Thyroid gland (tissue), 4 donors: Measurements from ENCODE around the gene SLC44A1. TPM values are rescaled to one million over a fixed set of nuclear protein-coding genes. Genes with fewer than 3 reads are reported as not detected.
A peak's percentile ranks its signal among the peaks of the same experiment; 100 is the strongest.
"Not testable (repeated sequence)": the region's sequence is repeated elsewhere in the genome, so short reads cannot be mapped to it uniquely, and the experiment has no call there.

ENCODE experiments used
- DNase-seq, 2 donors: peaks; one replicate each; pipeline ENCODE4 v3.0.0-alpha.2; 2019
- H3K27ac ChIP-seq, 3 donors: fragments of 200-600 bp; sonication (generic); 1 replicate in 2 of 3; 2 replicates in 1 of 3; pipeline ENCODE4 v1.5.1; 2016 to 2019; ENCODE audit warnings: mild to moderate bottlenecking in 1 of 3, moderate library complexity in 1 of 3
- H3K27me3 ChIP-seq: fragments of 200-600 bp; sonication (generic); one replicate; pipeline ENCODE4 v1.5.1; 2019
- H3K36me3 ChIP-seq, 2 donors: fragments of 200-600 bp; sonication (generic); one replicate each; pipeline ENCODE4 v1.5.1; 2016 to 2019
- H3K4me1 ChIP-seq, 2 donors: fragments of 200-600 bp; sonication (generic); one replicate each; pipeline ENCODE4 v1.5.1; 2017 to 2019
- H3K4me3 ChIP-seq, 3 donors: fragments of 200-600 bp; sonication (generic); replicated peaks in 1 of 3; 1 replicate in 2 of 3; 2 replicates in 1 of 3; pipeline ENCODE4 v1.5.1; 2016; ENCODE audit warnings: mild to moderate bottlenecking in 1 of 3
- H3K9me3 ChIP-seq: fragments of 200-600 bp; sonication (generic); one replicate; pipeline ENCODE4 v1.5.1; 2017
- CTCF ChIP-seq, 6 experiments: fragments of 200-600 bp in 3 of 6; fragments of 450-650 bp in 3 of 6; sonication (generic) in 3 of 6; IDR thresholded peaks; one replicate each; pipeline ENCODE4 v1.5.1; 2016 to 2019; ENCODE audit warnings: antibody characterized with exemption in 6 of 6, mild to moderate bottlenecking in 2 of 6, inconsistent platforms in 1 of 6, moderate library complexity in 1 of 6
- POLR2A ChIP-seq, 2 donors: fragments of 450-650 bp; IDR thresholded peaks; one replicate each; pipeline ENCODE4 v1.6.1; 2017; ENCODE audit warnings: antibody characterized with exemption in 2 of 2, mild to moderate bottlenecking in 2 of 2, moderate library complexity in 1 of 2
- WGBS, 2 donors: methylation state at CpG; one replicate each; pipeline ENCODE4 v1.1.5; 2017; 5-methylcytosine and 5-hydroxymethylcytosine counted together
- intact Hi-C: fragments of 100-400 bp; cut with DNase I; formaldehyde crosslinking; loops from one replicate; pipeline ENCODE4 v1.15.1; 2023
- total RNA-seq, 4 donors: library from RNA; depleted of rRNA; stranded (reverse); fragments of >200 nt; gene quantifications; one replicate each; pipeline ENCODE4 v1.2.3, GENCODE V29; 2016

The SLC44A1 gene
- total RNA-seq, 4 donors from 2014 or later: 102 to 144 (median 132) TPM

- DNase-seq: no peak
- Histone ChIP-seq H3K36me3 (no peaks in the 10 kb centered on the region), H3K9me3 (no peaks in the 10 kb centered on the region), H3K4me3 (no peak overlapping the region), H3K4me1 (peaks cover 45 to 52% of the 10 kb centered on the region in 2 donors), H3K27ac (no peak overlapping the region), H3K27me3 (no peaks in the 10 kb centered on the region)
- WGBS, 2 donors: 90 to 95% methylated on average over 8 of the region's 8 CpGs
- intact Hi-C loops: no loop called here
- TF ChIP-seq POLR2A (IDR thresholded peaks at IDR 0.05) (no peak), CTCF (IDR thresholded peaks at IDR 0.05) (no peak)
Measured at GRCh38 chr9:105251133-105251532, 6.7 kb downstream of the SLC44A1 start.

- Histone ChIP-seq H3K27me3 (no peaks in the 10 kb centered on the region), H3K27ac (no peak overlapping the region), H3K9me3 (no peaks in the 10 kb centered on the region), H3K36me3 (no peaks in the 10 kb centered on the region), H3K4me3 (no peak overlapping the region), H3K4me1 (peaks cover 41 to 54% of the 10 kb centered on the region in 2 donors)
- DNase-seq: no peak
- TF ChIP-seq CTCF (IDR thresholded peaks at IDR 0.05) (no peak), POLR2A (IDR thresholded peaks at IDR 0.05) (no peak)
- intact Hi-C loops: no loop called here
- WGBS, 2 donors: 92 to 93% methylated on average over 5 of the region's 5 CpGs
Measured at GRCh38 chr9:105251733-105252404, 7.4 kb downstream of the SLC44A1 start.

DNA sequence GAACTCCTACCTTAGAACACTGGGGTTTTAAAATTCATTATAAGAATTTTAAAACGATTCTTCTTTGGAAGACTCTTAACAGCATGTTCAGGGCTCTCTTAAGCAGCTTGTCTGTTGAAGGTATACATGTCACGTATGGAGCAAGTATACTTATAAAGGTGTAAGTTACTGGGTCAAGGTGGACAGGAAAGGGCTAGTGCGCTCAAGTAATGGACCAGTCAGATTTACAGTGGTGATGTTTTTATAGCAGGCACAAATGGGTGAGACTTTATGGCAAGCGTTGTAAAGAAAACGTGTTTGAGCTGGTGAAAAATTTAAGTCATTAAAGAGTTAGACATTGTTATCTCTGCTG is 7.9 kb downstream of the SLC44A1 start:
- DNase-seq: no peak
- intact Hi-C loops: no loop called here
- Histone ChIP-seq H3K27ac (no peak overlapping the region), H3K9me3 (no peaks in the 10 kb centered on the region), H3K36me3 (no peaks in the 10 kb centered on the region), H3K27me3 (no peaks in the 10 kb centered on the region), H3K4me3 (no peak overlapping the region), H3K4me1 (peaks cover 43 to 56% of the 10 kb centered on the region in 2 donors)
- TF ChIP-seq POLR2A (IDR thresholded peaks at IDR 0.05): no peak
- no peak for TF ChIP-seq CTCF (IDR thresholded peaks at IDR 0.05)
- WGBS, 2 donors: 89 to 92% methylated on average over 5 of the region's 5 CpGs

DNA sequence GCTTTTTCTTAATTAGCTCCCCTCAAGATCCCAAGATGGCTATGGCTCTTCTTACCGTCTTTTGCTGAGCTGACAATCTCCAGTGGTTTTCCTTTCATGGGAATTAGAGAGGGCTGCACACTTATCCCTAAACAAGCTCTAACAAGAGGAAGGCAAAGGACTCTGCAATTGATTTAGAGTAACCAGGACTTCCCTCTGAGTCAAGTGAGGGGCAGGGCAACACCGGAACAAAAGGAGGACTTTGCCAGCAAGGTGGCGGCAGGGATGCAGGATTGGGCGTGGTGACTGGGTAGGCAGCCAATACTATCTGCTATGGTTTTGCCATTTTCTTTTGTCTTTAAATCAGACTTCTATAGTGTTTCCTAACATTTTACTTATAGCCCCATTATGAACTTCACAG is 9.8 kb downstream of the SLC44A1 start:
- intact Hi-C loops: no loop called here
- H3K4me1 ChIP-seq: peaks cover 48 to 66% of the 10 kb centered on the region in 2 donors
- no peaks in the 10 kb centered on the region for H3K36me3 ChIP-seq
- no peak for TF ChIP-seq POLR2A (IDR thresholded peaks at IDR 0.05)
- TF ChIP-seq CTCF (IDR thresholded peaks at IDR 0.05): no peak
- H3K27ac ChIP-seq: peak overlapping the region; percentile 14 to 48 (median 41)
- H3K4me3 ChIP-seq: no peak overlapping the region
- peak; percentile 26 to 35 for DNase-seq
- no peaks in the 10 kb centered on the region for H3K27me3 ChIP-seq
- 64 to 69% methylated on average over 4 of the region's 4 CpGs for WGBS, 2 donors
- no peaks in the 10 kb centered on the region for H3K9me3 ChIP-seq

DNA sequence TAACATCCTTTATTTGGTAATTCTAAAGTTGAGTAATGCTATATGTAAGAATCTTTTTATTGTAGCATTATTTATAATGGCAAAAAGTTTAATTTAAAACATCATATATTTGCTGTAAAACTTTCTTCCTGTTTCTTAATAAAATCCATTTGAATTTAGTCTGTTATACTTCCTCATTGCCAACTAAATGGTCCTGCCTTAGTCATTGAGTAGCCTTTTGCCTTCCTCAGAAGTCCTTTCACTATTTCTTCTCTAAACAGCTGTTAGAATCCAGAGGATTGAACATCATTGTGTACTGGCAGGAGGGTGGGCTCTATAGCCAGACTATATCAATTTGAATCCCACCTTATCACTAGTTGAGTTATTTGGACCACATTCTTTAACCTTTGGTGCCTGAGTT is 11.0 kb downstream of the SLC44A1 start:
- no peaks in the 10 kb centered on the region for H3K9me3 ChIP-seq
- DNase-seq: no peak
- H3K4me1 ChIP-seq: peaks cover 54 to 68% of the 10 kb centered on the region in 2 donors
- peak overlapping the region in 1 of 3 donors; percentile 90 for H3K27ac ChIP-seq
- intact Hi-C loops: no loop called here
- H3K36me3 ChIP-seq: no peaks in the 10 kb centered on the region
- H3K27me3 ChIP-seq: no peaks in the 10 kb centered on the region
- TF ChIP-seq POLR2A (IDR thresholded peaks at IDR 0.05): no peak
- TF ChIP-seq CTCF (IDR thresholded peaks at IDR 0.05): no peak
- H3K4me3 ChIP-seq: no peak overlapping the region

DNA sequence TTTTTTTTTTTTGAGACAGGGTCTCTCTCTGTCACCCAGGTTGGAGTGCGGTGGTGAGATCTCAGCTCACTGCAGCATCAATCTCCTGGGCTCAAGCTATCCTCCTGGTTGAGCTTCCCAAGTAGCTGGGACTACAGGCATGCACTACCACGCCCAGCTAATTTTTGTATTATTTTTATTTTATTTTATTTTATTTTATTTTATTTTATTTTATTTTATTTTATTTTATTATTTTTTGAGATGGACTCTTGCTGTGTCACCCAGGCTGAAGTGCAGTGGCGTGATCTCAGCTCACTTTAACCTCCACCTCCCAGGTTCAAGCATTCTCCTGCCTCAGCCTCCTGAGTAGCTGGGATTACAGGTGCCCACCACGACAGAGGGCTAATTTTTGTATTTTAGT is 12.1 kb downstream of the SLC44A1 start:
- H3K36me3 ChIP-seq, intact Hi-C loops, H3K27me3 ChIP-seq, H3K4me3 ChIP-seq, H3K9me3 ChIP-seq, DNase-seq: not testable (repeated sequence)
- Histone ChIP-seq H3K27ac (peak overlapping the region in 2 of 3 donors; percentile 90 to 92), H3K4me1 (peaks cover 55 to 74% of the 10 kb centered on the region in 2 donors)
- 96 to 98% methylated on average over 4 of the region's 4 CpGs for WGBS, 2 donors
